ENCODE data around the gene APOO. TPM values are rescaled to one million over a fixed set of nuclear protein-coding genes. Genes with fewer than 3 reads are reported as not detected.

Gene APOO
- total RNA-seq, 4 donors from 2014 or later: 12.1 to 37.3 (median 30.8) TPM

GRCh38 chrX:23937100-23937499 is 29.4 kb upstream of the APOO start:
- H3K4me1 ChIP-seq: no peaks in the 10 kb centered on the region
- no peaks in the 10 kb centered on the region for H3K9me3 ChIP-seq
- no peak overlapping the region for H3K4me3 ChIP-seq
- in situ Hi-C loops (cut with MboI; ENCODE audit: low sequenced_read_pairs in 4 of 4) (no loop called here), intact Hi-C loops (cut with DNase I; ENCODE audit: low total_unique reads) (no loop called here)
- no peak for ATAC-seq
- H3K36me3 ChIP-seq: no peaks in the 10 kb centered on the region
- no peak overlapping the region for H3K27ac ChIP-seq
- TF ChIP-seq CTCF (IDR thresholded peaks at IDR 0.05 in 4 of 5, conservative IDR thresholded peaks at IDR 0.05 in 1 of 5) (no peak), POLR2A (IDR thresholded peaks at IDR 0.05) (no peak)
- no peaks in the 10 kb centered on the region for H3K27me3 ChIP-seq
- no peak for DNase-seq

- in situ Hi-C loops (cut with MboI; ENCODE audit: low sequenced_read_pairs in 4 of 4) (no loop called here), intact Hi-C loops (cut with DNase I; ENCODE audit: low total_unique reads) (no loop called here)
- no peak for TF ChIP-seq POLR2A (IDR thresholded peaks at IDR 0.05)
- TF ChIP-seq CTCF (IDR thresholded peaks at IDR 0.05 in 4 of 5, conservative IDR thresholded peaks at IDR 0.05 in 1 of 5): no peak
- DNase-seq: no peak
- no peaks in the 10 kb centered on the region for H3K9me3 ChIP-seq
- H3K27me3 ChIP-seq: no peaks in the 10 kb centered on the region
- no peak for ATAC-seq
- H3K27ac ChIP-seq: no peak overlapping the region
- no peaks in the 10 kb centered on the region for H3K36me3 ChIP-seq
- H3K4me1 ChIP-seq: no peaks in the 10 kb centered on the region
- H3K4me3 ChIP-seq: no peak overlapping the region
Measured at GRCh38 chrX:23936180-23936579, 28.4 kb upstream of the APOO start.

GRCh38 chrX:23935106-23935505 is 27.4 kb upstream of the APOO start:
- no peaks in the 10 kb centered on the region for H3K4me1 ChIP-seq
- DNase-seq: no peak
- no peak overlapping the region for H3K27ac ChIP-seq
- H3K27me3 ChIP-seq: no peaks in the 10 kb centered on the region
- no peaks in the 10 kb centered on the region for H3K36me3 ChIP-seq
- no peak for ATAC-seq
- TF ChIP-seq CTCF (IDR thresholded peaks at IDR 0.05 in 4 of 5, conservative IDR thresholded peaks at IDR 0.05 in 1 of 5): no peak
- TF ChIP-seq POLR2A (IDR thresholded peaks at IDR 0.05): no peak
- H3K9me3 ChIP-seq: no peaks in the 10 kb centered on the region
- no peak overlapping the region for H3K4me3 ChIP-seq
- in situ Hi-C loops (cut with MboI; ENCODE audit: low sequenced_read_pairs in 4 of 4) (no loop called here), intact Hi-C loops (cut with DNase I; ENCODE audit: low total_unique reads) (no loop called here)

GRCh38 chrX:23932046-23932445 is 24.3 kb upstream of the APOO start:
- Histone ChIP-seq H3K4me3 (no peak overlapping the region), H3K9me3 (no peaks in the 10 kb centered on the region), H3K27me3 (no peaks in the 10 kb centered on the region), H3K36me3 (no peaks in the 10 kb centered on the region), H3K27ac (no peak overlapping the region), H3K4me1 (no peaks in the 10 kb centered on the region)
- in situ Hi-C loops (cut with MboI; ENCODE audit: low sequenced_read_pairs in 4 of 4) (no loop called here), intact Hi-C loops (cut with DNase I; ENCODE audit: low total_unique reads) (no loop called here)
- no peak for TF ChIP-seq POLR2A (IDR thresholded peaks at IDR 0.05)
- TF ChIP-seq CTCF (IDR thresholded peaks at IDR 0.05 in 4 of 5, conservative IDR thresholded peaks at IDR 0.05 in 1 of 5): no peak
- ATAC-seq: no peak
- DNase-seq: no peak

GRCh38 chrX:23930894-23931604 is 23.3 kb upstream of the APOO start:
- Histone ChIP-seq H3K27ac (no peak overlapping the region), H3K27me3 (no peaks in the 10 kb centered on the region), H3K4me1 (no peaks in the 10 kb centered on the region), H3K36me3 (no peaks in the 10 kb centered on the region), H3K9me3 (no peaks in the 10 kb centered on the region), H3K4me3 (no peak overlapping the region)
- ATAC-seq (no peak), DNase-seq (no peak)
- intact Hi-C loops (cut with DNase I; ENCODE audit: low total_unique reads) (no loop called here), in situ Hi-C loops (cut with MboI; ENCODE audit: low sequenced_read_pairs in 4 of 4) (no loop called here)
- TF ChIP-seq CTCF (IDR thresholded peaks at IDR 0.05 in 4 of 5, conservative IDR thresholded peaks at IDR 0.05 in 1 of 5): no peak
- no peak for TF ChIP-seq POLR2A (IDR thresholded peaks at IDR 0.05)

All from gastrocnemius medialis (tissue), 4 donors.